ENCODE results near the gene LDB2.
"Not testable (repeated sequence)": the region's sequence is repeated elsewhere in the genome, so short reads cannot be mapped to it uniquely, and the experiment has no call there.

The LDB2 gene

GRCh38 chr4:16582036-16582435 lies 316.4 kb downstream of the LDB2 start:
- no peak for DNase-seq

GRCh38 chr4:16581117-16581516 lies 317.3 kb downstream of the LDB2 start:
- no peak for DNase-seq

GRCh38 chr4:16580514-16580913 lies 317.9 kb downstream of the LDB2 start:
- DNase-seq = no peak

- peak; percentile 28 for DNase-seq
Observed at GRCh38 chr4:16579866-16580265, 318.6 kb downstream of the LDB2 start.

- no peak for DNase-seq
Observed at GRCh38 chr4:16577177-16577576, 321.3 kb downstream of the LDB2 start.

- no peak for DNase-seq
Observed at GRCh38 chr4:16574981-16575380, 323.5 kb downstream of the LDB2 start.

- DNase-seq = peak; percentile 28
Observed at GRCh38 chr4:16573739-16574138, 324.7 kb downstream of the LDB2 start.

GRCh38 chr4:16573206-16573605 lies 325.2 kb downstream of the LDB2 start:
- DNase-seq = peak; percentile 49

GRCh38 chr4:16572631-16573030 lies 325.8 kb downstream of the LDB2 start:
- no peak for DNase-seq

- no peak for DNase-seq
Observed at GRCh38 chr4:16572161-16572560, 326.3 kb downstream of the LDB2 start.

- DNase-seq = no peak
Observed at GRCh38 chr4:16569790-16570189, 328.7 kb downstream of the LDB2 start.

GRCh38 chr4:16557316-16557715 lies 341.1 kb downstream of the LDB2 start:
- not testable (repeated sequence) for DNase-seq

- DNase-seq = no peak
Observed at GRCh38 chr4:16555156-16555555, 343.3 kb downstream of the LDB2 start.

- DNase-seq = no peak
Observed at GRCh38 chr4:16550531-16550930, 347.9 kb downstream of the LDB2 start.

GRCh38 chr4:16545656-16546055 lies 352.8 kb downstream of the LDB2 start:
- DNase-seq = no peak

- no peak for DNase-seq
Observed at GRCh38 chr4:16544869-16545268, 353.6 kb downstream of the LDB2 start.

GRCh38 chr4:16544251-16544721 lies 354.2 kb downstream of the LDB2 start:
- no peak for DNase-seq

GRCh38 chr4:16537926-16538325 lies 360.5 kb downstream of the LDB2 start:
- DNase-seq = no peak

GRCh38 chr4:16532240-16532970 lies 366.0 kb downstream of the LDB2 start:
- DNase-seq = peak; percentile 57

GRCh38 chr4:16530688-16531635 lies 367.5 kb downstream of the LDB2 start:
- DNase-seq = no peak

GRCh38 chr4:16524911-16525554 lies 373.4 kb downstream of the LDB2 start:
- DNase-seq = no peak

GRCh38 chr4:16524406-16524805 lies 374.0 kb downstream of the LDB2 start:
- no peak for DNase-seq

GRCh38 chr4:16523526-16523925 lies 374.9 kb downstream of the LDB2 start:
- not testable (repeated sequence) for DNase-seq
